CD8-positive, alpha-beta memory T cell (primary cell): ENCODE results near the gene FARP2. TPM values are rescaled to one million over a fixed set of nuclear protein-coding genes. Genes with fewer than 3 reads are reported as not detected.

ENCODE experiments used
- CTCF ChIA-PET: fragments of 350-600 bp; sonication (Branson Sonifier 250); formaldehyde crosslinking; loops from one replicate; lab custom pipeline; 2021; ENCODE audit warnings: antibody characterized with exemption; lab: Charles Lee
- POLR2A ChIA-PET: fragments of 350-600 bp; sonication (Branson Sonifier 250); formaldehyde crosslinking; loops from one replicate; lab custom pipeline; 2021; ENCODE audit warnings: antibody characterized with exemption; lab: Charles Lee
- DNase-seq, 5 donors: peaks; one replicate each; pipeline versions ENCODE4 v3.0.0 to v3.0.0-alpha.2; 2020 to 2022; ENCODE audit warnings: mixed read lengths in 1 of 5
- H3K27ac ChIP-seq: one replicate; pipeline ENCODE4 v1.7.0; 2013; ENCODE audit warnings: low read depth, mild to moderate bottlenecking, low read length, moderate library complexity
- H3K27me3 ChIP-seq: 2 replicates; pipeline ENCODE4 v1.7.0; 2013; ENCODE audit warnings: low read length, mild to moderate bottlenecking; ENCODE audit not compliant: insufficient read depth, poor library complexity, severe bottlenecking
- H3K36me3 ChIP-seq: 2 replicates; pipeline ENCODE4 v1.7.0; 2013; ENCODE audit warnings: mild to moderate bottlenecking, low read length, moderate library complexity; ENCODE audit not compliant: insufficient read depth
- H3K4me1 ChIP-seq: 2 replicates; pipeline ENCODE4 v1.7.0; 2013; ENCODE audit warnings: mild to moderate bottlenecking, low read length, moderate library complexity; ENCODE audit not compliant: insufficient read depth
- H3K4me3 ChIP-seq: 2 replicates; pipeline ENCODE4 v1.7.0; 2013; ENCODE audit warnings: mild to moderate bottlenecking, low read length
- H3K9me3 ChIP-seq: 2 replicates; pipeline ENCODE4 v1.7.0; 2013; ENCODE audit warnings: mild to moderate bottlenecking, low read length
- H3K27ac Mint-ChIP-seq, 8 donors: one replicate each; pipeline ENCODE4 v1.8.0; 2020 to 2021; ENCODE audit warnings: mixed read lengths in 8 of 8, mild to moderate bottlenecking in 6 of 8, inconsistent platforms in 3 of 8, moderate library complexity in 3 of 8
- H3K27me3 Mint-ChIP-seq, 2 donors: one replicate each; pipeline ENCODE4 v1.8.0; 2020 to 2021; ENCODE audit warnings: mixed read lengths in 2 of 2, mild to moderate bottlenecking in 1 of 2, moderate library complexity in 1 of 2
- H3K36me3 Mint-ChIP-seq, 3 donors: one replicate each; pipeline ENCODE4 v1.8.0; 2020 to 2021; ENCODE audit warnings: mixed read lengths in 3 of 3, inconsistent platforms in 1 of 3, mild to moderate bottlenecking in 1 of 3
- H3K4me1 Mint-ChIP-seq, 3 donors: one replicate each; pipeline ENCODE4 v1.8.0; 2020 to 2021; ENCODE audit warnings: mixed read lengths in 3 of 3, inconsistent platforms in 1 of 3, mild to moderate bottlenecking in 1 of 3
- H3K4me3 Mint-ChIP-seq, 7 donors: one replicate each; pipeline ENCODE4 v1.8.0; 2020 to 2021; ENCODE audit warnings: mixed read lengths in 7 of 7, mild to moderate bottlenecking in 6 of 7, moderate library complexity in 4 of 7, inconsistent platforms in 2 of 7
- H3K9me3 Mint-ChIP-seq, 5 donors: one replicate each; pipeline ENCODE4 v1.8.0; 2020 to 2022; ENCODE audit warnings: mixed read lengths in 5 of 5, mild to moderate bottlenecking in 3 of 5, moderate library complexity in 2 of 5, inconsistent platforms in 1 of 5
- polyA plus RNA-seq: library from polyadenylated mRNA; unstranded; fragments of 300-500 nt; fragmentation: Illumina TruSeq; gene quantifications from one replicate; pipeline ENCODE4 v1.2.3, GENCODE V29; 2021
- total RNA-seq, 2 experiments: library from RNA; stranded (reverse); gene quantifications; one replicate each; pipeline ENCODE4 v1.2.3, GENCODE V29; 2021

Gene FARP2
- total and polyA plus RNA-seq, 3 experiments from 2014 or later = 10.4 to 36.0 (median 32.8) TPM

DNA sequence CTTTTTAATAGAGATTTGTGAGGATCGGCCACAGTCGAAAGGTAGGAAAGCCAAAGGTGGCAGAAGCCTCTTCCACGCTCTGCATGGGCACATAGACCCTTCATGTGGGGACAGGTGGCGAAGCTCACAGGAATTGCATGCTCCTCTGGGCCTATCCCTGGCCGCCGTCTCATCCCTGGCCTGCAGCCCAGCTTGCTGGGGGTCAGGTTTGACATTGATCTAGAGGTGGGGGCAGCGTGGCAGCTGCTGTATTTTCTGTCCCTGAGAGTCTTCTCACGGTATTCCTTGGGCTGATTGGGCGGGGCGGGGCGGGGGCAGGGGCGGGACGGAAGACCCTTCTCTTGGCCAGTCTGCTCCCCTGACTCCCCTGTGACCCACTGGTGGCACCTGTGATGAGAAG is 103.4 kb downstream of the FARP2 start:
- no peak overlapping the region for H3K27ac ChIP-seq
- no peak overlapping the region for H3K27ac Mint-ChIP-seq
- no peaks in the 10 kb centered on the region for H3K27me3 ChIP-seq
- POLR2A ChIA-PET = no interaction called here
- no peaks in the 10 kb centered on the region for H3K4me1 Mint-ChIP-seq
- no peaks in the 10 kb centered on the region for H3K9me3 ChIP-seq
- no peaks in the 10 kb centered on the region for H3K4me1 ChIP-seq
- CTCF ChIA-PET = no interaction called here
- no peak overlapping the region for H3K4me3 ChIP-seq
- no peaks in the 10 kb centered on the region for H3K9me3 Mint-ChIP-seq
- no peaks in the 10 kb centered on the region for H3K36me3 Mint-ChIP-seq
- H3K27me3 Mint-ChIP-seq = peaks cover 4 to 6% of the 10 kb centered on the region in 2 donors
- no peak overlapping the region for H3K4me3 Mint-ChIP-seq
- no peak for DNase-seq
- H3K36me3 ChIP-seq = no peaks in the 10 kb centered on the region

- Histone ChIP-seq H3K36me3 (no peaks in the 10 kb centered on the region), H3K9me3 (no peaks in the 10 kb centered on the region), H3K27ac (no peak overlapping the region), H3K4me3 (no peak overlapping the region), H3K4me1 (no peaks in the 10 kb centered on the region), H3K27me3 (no peaks in the 10 kb centered on the region)
- POLR2A ChIA-PET = no interaction called here
- Mint-ChIP-seq H3K27me3 (peaks cover 3 to 4% of the 10 kb centered on the region in 2 donors), H3K36me3 (no peaks in the 10 kb centered on the region), H3K4me3 (no peak overlapping the region), H3K4me1 (no peaks in the 10 kb centered on the region), H3K27ac (peak overlapping the region in 1 of 8 donors; percentile 43), H3K9me3 (no peaks in the 10 kb centered on the region)
- no peak for DNase-seq
- CTCF ChIA-PET = no interaction called here
These were observed 104.5 kb downstream of the FARP2 start for GRCh38 chr2:241460631-241461030.

- no peaks in the 10 kb centered on the region for H3K9me3 Mint-ChIP-seq
- POLR2A ChIA-PET = no interaction called here
- no peak for DNase-seq
- H3K27me3 ChIP-seq = no peaks in the 10 kb centered on the region
- CTCF ChIA-PET = no interaction called here
- H3K9me3 ChIP-seq = no peaks in the 10 kb centered on the region
- no peak overlapping the region for H3K27ac ChIP-seq
- H3K27ac Mint-ChIP-seq = no peak overlapping the region
- H3K36me3 Mint-ChIP-seq = no peaks in the 10 kb centered on the region
- no peaks in the 10 kb centered on the region for H3K4me1 ChIP-seq
- no peak overlapping the region for H3K4me3 Mint-ChIP-seq
- no peaks in the 10 kb centered on the region for H3K4me1 Mint-ChIP-seq
- no peaks in the 10 kb centered on the region for H3K36me3 ChIP-seq
- H3K4me3 ChIP-seq = no peak overlapping the region
- H3K27me3 Mint-ChIP-seq = no peaks in the 10 kb centered on the region
These were observed 105.9 kb downstream of the FARP2 start for GRCh38 chr2:241461693-241462677.

GRCh38 chr2:241463276-241464135 is 107.4 kb downstream of the FARP2 start:
- no peak overlapping the region for H3K4me3 Mint-ChIP-seq
- no peak overlapping the region for H3K4me3 ChIP-seq
- no peak for DNase-seq
- no peak overlapping the region for H3K27ac Mint-ChIP-seq
- no peaks in the 10 kb centered on the region for H3K36me3 Mint-ChIP-seq
- no peaks in the 10 kb centered on the region for H3K4me1 Mint-ChIP-seq
- no peaks in the 10 kb centered on the region for H3K9me3 ChIP-seq
- H3K9me3 Mint-ChIP-seq = no peaks in the 10 kb centered on the region
- no peak overlapping the region for H3K27ac ChIP-seq
- CTCF ChIA-PET = no interaction called here
- H3K36me3 ChIP-seq = no peaks in the 10 kb centered on the region
- H3K27me3 Mint-ChIP-seq = no peaks in the 10 kb centered on the region
- no peaks in the 10 kb centered on the region for H3K27me3 ChIP-seq
- POLR2A ChIA-PET = no interaction called here
- H3K4me1 ChIP-seq = no peaks in the 10 kb centered on the region

- H3K4me1 ChIP-seq = no peaks in the 10 kb centered on the region
- no peaks in the 10 kb centered on the region for H3K27me3 ChIP-seq
- POLR2A ChIA-PET = no interaction called here
- H3K9me3 ChIP-seq = no peaks in the 10 kb centered on the region
- Mint-ChIP-seq H3K9me3 (no peaks in the 10 kb centered on the region), H3K27me3 (peaks cover 0 to 4% of the 10 kb centered on the region in 2 donors), H3K36me3 (peaks cover 0 to 3% (median 0%) of the 10 kb centered on the region in 3 donors), H3K27ac (peak overlapping the region in 1 of 8 donors; percentile 68), H3K4me3 (no peak overlapping the region), H3K4me1 (peaks cover 0 to 2% (median 0%) of the 10 kb centered on the region in 3 donors)
- no peak overlapping the region for H3K27ac ChIP-seq
- no peak for DNase-seq
- H3K36me3 ChIP-seq = no peaks in the 10 kb centered on the region
- CTCF ChIA-PET = no interaction called here
- H3K4me3 ChIP-seq = no peak overlapping the region
These were observed 109.5 kb downstream of the FARP2 start for GRCh38 chr2:241465543-241465942.

- no peaks in the 10 kb centered on the region for H3K27me3 ChIP-seq
- no peaks in the 10 kb centered on the region for H3K4me1 ChIP-seq
- no peak overlapping the region for H3K4me3 Mint-ChIP-seq
- no peak overlapping the region for H3K27ac Mint-ChIP-seq
- ChIA-PET POLR2A (no interaction called here), CTCF (no interaction called here)
- H3K9me3 Mint-ChIP-seq = no peaks in the 10 kb centered on the region
- H3K9me3 ChIP-seq = no peaks in the 10 kb centered on the region
- no peaks in the 10 kb centered on the region for H3K36me3 ChIP-seq
- H3K27me3 Mint-ChIP-seq = peaks cover 0 to 6% of the 10 kb centered on the region in 2 donors
- H3K36me3 Mint-ChIP-seq = peaks cover 0 to 3% (median 0%) of the 10 kb centered on the region in 3 donors
- no peak for DNase-seq
- peaks cover 0 to 2% (median 0%) of the 10 kb centered on the region in 3 donors for H3K4me1 Mint-ChIP-seq
- H3K4me3 ChIP-seq = no peak overlapping the region
- H3K27ac ChIP-seq = no peak overlapping the region
These were observed 110.1 kb downstream of the FARP2 start for GRCh38 chr2:241466230-241466629.

- H3K9me3 ChIP-seq = no peaks in the 10 kb centered on the region
- CTCF ChIA-PET = no interaction called here
- Mint-ChIP-seq H3K27me3 (peaks cover 6 to 12% of the 10 kb centered on the region in 2 donors), H3K36me3 (peaks cover 0 to 6% (median 0%) of the 10 kb centered on the region in 3 donors), H3K27ac (no peak overlapping the region), H3K4me3 (no peak overlapping the region), H3K4me1 (peaks cover 0 to 2% (median 0%) of the 10 kb centered on the region in 3 donors), H3K9me3 (no peaks in the 10 kb centered on the region)
- H3K27me3 ChIP-seq = no peaks in the 10 kb centered on the region
- no peak for DNase-seq
- POLR2A ChIA-PET = no interaction called here
- no peaks in the 10 kb centered on the region for H3K36me3 ChIP-seq
- H3K4me3 ChIP-seq = no peak overlapping the region
- H3K4me1 ChIP-seq = no peaks in the 10 kb centered on the region
- no peak overlapping the region for H3K27ac ChIP-seq
These were observed 111.8 kb downstream of the FARP2 start for GRCh38 chr2:241467777-241468475.
